Measurements from ENCODE around the gene SMC4.
A peak's percentile ranks its signal among the peaks of the same experiment; 100 is the strongest.

SMC4 gene

DNA sequence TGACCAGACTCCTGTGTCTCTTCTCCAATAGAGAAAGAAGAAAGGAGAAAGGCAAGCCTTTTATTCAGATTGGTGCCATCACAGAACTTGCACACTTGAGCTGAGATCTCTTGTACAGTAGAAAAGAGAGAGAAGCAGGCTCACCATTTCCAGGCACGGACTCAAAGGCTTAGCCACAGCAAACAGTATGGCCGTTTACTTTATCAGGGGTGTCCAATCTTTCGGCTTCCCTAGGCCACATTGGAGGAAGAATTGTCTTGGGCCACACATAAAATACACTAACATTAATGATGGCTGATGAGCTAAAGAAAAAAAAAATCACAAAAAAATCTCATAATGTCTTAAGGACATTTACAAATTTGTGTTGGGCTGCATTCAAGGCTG is 5.4 kb upstream of the SMC4 start:
- DNase-seq (ENCODE audit: low read depth in 3 of 3), result no peak

- DNase-seq (ENCODE audit: low read depth in 3 of 3), result no peak
Measured at GRCh38 chr3:160395297-160395696, 4.2 kb upstream of the SMC4 start.

- no peak for DNase-seq (ENCODE audit: low read depth in 3 of 3)
Measured at GRCh38 chr3:160398820-160399124, 678 bp upstream of the SMC4 start.

DNA sequence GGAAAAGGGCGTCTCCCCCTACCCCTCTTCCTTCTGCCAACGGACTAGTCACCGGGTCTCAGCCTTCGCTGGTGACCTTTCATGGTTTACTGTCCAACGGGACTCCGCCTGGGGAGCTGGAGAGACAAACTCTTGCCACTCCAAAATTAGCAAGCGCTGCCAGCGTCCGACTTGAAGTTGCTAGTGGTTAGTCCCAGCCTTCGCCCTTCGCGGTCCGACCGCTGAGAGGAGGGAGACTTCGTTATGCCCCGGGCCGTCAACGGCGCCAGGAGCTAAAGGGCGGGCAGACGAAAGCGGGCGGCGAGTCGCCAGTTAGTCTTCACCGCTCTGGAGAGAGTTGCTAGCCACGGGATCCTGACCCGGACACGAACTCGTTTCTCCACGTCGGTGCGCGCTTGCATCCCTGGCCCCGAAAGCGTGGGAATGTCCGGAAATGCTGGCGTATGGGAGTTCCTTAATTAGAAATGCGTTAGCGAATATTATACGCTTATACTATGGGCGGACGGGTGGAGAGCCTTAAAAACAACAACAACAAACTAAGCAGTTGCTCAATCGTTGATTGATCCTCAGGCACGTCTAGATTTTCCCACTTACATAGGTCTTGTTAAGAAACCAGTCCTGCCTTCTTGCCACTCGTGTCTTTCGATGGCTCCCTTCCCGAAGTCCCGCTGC is 716 bp downstream of the SMC4 start:
- DNase-seq (ENCODE audit: low read depth in 3 of 3), result peak in 1 of 3 experiments; percentile 9

GRCh38 chr3:160400702-160401150 is 1.3 kb downstream of the SMC4 start:
- DNase-seq (ENCODE audit: low read depth in 3 of 3), result no peak

- DNase-seq (ENCODE audit: low read depth in 3 of 3), result no peak
Measured at GRCh38 chr3:160401291-160402095, 2.0 kb downstream of the SMC4 start.

DNA sequence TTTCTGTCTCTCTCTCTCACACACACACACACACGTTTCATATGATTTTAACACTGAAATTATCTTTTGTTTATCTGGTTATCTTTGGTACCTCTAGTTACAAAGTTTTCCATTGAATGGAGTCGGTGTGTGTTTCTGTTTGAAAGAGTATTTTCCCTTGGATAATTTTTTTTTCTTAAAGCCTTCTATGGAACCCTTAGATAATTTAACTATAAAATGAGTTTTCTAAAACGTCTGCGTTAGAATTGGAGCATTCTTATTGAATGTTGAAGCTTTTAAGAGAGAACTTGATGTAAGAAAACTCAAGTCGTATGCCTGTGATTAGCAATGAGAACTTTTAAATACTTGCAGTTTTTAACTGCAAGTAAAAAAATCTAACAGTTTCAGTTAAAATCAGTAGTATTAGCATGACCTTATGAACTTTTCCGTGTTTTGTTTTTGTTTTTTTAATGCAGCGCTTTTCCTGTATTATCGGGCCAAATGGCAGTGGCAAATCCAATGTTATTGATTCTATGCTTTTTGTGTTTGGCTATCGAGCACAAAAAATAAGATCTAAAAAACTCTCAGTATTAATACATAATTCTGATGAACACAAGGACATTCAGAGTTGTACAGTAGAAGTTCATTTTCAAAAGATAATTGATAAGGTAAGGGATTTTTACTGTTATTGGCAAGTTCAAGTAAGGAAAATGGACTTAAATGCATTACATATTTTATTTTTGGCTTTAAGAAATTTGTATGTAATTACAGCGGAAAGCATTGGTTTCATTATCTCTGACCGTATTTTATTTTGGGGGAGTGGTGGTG is 3.0 kb downstream of the SMC4 start:
- no peak for DNase-seq (ENCODE audit: low read depth in 3 of 3)

DNA sequence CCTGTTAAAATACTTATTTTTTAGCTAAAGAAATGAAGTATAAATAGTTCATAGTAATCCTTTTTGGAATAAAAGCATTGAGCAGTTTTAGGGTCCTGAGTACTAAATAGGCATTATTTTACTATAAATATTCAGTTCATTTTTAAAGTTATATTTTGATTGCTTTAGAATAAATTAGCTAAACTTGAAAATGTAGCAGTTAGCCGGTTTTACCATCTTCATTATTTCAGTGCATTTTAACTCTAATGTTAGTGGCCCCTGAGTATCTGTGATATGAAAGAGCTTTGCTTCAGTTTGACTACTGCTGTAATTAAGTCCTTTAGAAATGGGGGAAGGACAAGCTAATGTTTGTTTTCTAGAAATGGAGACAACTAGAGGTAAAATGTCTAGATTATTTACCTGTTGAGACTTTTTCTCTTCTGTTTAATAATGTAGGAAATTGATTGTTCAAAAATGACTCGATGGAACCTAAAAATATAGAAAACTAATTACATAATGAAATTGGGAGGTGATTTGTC is 3.6 kb downstream of the SMC4 start:
- DNase-seq (ENCODE audit: low read depth in 3 of 3), result no peak

DNA sequence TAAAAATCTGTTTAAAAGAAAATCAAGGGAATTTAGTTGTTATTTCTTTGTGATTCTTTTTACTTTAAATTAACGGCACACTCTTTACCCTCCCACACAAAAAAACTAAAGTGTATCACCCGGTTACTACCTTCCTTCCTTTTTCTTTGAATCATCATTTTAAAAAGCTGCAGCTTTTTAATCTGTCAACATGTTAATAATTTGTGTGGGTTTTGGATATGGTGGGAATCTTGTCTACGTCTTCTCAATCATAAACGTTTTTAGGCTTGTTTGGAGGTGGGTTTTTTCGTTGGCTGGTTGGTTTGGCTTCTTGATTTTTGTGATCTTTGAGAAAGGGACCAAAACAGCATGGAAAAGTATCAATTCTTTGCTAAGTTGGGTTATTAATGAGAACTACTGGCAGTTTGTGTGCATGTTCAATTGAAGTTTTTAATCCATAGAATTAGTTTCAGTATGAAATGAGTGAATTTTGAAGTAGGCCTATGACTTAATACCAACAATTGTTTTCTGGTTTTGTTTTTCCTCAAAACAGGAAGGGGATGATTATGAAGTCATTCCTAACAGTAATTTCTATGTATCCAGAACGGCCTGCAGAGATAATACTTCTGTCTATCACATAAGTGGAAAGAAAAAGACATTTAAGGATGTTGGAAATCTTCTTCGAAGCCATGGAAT is 4.5 kb downstream of the SMC4 start:
- no peak for DNase-seq (ENCODE audit: low read depth in 3 of 3)

DNA sequence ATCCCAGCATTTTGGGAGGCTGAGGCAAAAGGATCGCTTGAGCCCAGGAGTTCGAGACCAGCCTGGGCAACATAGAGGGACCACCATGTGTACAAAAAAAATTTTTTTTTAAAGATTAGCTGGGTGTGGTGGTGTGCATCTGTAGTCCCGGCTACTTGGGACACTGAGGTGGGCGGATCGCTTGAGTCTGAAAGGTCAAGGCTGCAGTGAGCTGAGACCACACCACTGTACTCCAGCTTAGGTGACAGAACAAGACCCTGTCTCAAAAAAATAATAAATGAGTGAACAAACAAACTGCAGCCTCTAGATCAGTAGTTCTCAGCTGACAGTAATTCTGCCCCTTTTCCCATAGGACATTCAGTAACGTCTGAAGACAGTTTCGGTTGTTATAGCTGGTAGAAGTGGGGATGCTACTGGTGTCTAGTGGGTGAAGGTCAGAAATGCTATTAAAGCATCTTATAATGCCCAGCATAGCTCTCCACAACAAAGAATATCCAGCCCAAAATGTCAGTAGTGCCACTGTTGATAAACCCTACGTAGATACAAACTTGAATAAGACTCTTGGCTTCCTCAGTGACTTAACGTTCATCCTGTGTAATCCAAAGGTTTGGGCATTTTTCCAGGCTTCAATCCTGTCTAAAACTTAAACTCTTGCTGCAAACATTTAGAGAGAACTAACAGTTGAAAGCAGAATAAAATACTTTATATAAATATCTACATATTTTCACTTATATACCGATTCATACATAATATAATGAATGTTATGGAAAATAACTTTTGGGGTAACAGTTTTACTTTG is 10.6 kb downstream of the SMC4 start:
- no peak for DNase-seq (ENCODE audit: low read depth in 3 of 3)

DNA sequence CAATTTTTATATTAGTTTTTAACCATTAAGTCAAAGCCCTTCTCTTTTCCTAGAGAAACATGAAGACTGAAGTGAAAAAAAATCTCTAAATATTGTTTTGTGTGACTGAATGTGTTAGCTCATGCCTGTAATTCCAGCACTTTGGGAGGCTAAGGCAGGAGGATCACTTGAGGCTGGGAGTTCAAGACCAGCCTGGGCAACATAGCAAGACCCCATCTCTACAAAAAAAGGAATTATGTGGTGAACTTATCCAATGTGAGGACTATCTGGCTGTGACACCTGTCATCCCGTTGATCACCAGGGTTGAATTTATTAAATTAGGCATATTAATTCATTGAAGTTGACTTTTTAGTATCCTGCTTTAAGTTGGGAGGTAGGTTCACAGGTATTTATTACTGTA is 13.0 kb downstream of the SMC4 start:
- no peak for DNase-seq (ENCODE audit: low read depth in 3 of 3)

- DNase-seq (ENCODE audit: low read depth in 3 of 3), result peak; percentile 16 to 51 (median 49)
Measured at GRCh38 chr3:160413613-160414248, 14.3 kb downstream of the SMC4 start.

DNA sequence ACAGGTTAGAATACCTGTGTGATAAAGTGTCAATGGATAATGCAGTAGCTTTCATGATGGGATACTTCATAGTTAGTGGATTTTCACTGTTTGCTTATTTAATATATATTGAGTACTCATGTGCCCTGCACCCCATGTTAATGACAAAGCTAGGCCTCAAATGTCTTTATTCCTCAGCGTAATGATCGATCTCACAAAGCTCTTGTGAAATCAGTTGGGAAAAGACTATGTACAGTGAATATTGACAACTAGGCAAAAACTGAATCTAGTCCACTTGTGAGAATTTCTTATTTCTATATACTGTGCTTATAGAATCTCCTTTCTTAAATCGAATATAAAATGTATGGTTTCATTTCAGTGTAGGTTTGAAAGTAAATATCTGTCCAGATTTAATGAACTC is 17.9 kb downstream of the SMC4 start:
- no peak for DNase-seq (ENCODE audit: low read depth in 3 of 3)

GRCh38 chr3:160427832-160428424 is 28.5 kb downstream of the SMC4 start:
- no peak for DNase-seq (ENCODE audit: low read depth in 3 of 3)

DNA sequence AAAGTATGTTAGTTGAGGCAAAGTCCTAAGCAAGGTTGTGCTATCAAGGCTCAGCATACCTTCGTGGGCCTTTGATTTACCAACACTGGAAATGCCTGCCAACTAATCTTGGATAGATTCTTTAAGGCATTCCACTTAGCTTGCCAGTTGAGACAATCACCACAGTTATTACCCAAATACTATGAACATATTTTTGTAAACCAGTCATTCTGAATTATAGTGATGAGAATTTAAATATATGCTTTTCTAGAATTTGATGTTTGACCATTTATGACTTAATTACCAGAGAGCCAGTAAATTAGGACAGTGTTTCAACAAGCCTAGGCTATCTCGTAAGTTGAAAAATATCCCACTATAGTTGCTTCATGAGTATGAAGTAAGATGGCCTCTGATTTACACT is 34.6 kb downstream of the SMC4 start:
- no peak for DNase-seq (ENCODE audit: low read depth in 3 of 3)

GRCh38 chr3:160435095-160435494 is 35.6 kb downstream of the SMC4 start:
- no peak for DNase-seq (ENCODE audit: low read depth in 3 of 3)

DNA sequence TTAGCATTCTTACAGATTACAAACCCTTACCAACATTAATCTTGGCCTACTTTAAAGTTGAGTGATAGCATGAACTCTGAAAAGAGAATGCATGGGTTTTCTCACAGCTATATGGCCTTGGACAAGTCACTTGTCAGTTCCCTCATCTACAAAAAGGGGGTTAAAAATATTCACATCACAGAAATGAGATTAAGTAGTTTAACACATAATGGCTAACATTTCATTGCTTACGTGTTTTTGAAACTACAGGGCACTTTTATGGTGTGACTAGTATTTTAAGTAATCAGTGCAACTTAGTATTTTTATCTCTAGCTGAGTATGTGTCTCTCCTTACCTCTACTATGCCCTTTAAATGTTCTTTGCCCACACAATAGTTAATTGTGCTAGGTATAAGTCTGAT is 36.3 kb downstream of the SMC4 start:
- DNase-seq (ENCODE audit: low read depth in 3 of 3), result no peak

DNA sequence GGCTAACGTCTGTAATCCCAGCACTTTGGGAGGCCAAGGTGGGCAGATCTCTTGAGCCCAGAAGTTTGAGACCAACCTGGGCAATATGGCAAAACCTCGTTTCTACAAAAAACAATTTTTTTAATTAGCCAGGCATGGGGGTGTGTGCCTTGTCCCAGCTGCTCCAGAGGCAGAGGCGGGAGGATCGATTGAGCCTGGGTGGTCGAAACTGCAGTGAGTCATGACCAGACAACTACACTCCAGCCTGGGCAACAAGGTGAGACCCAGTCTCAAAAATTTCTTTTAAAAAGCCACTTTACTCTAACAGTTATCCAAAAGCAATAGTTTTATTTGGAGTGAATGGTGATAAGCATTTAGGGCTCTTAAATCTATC is 37.6 kb downstream of the SMC4 start:
- no peak for DNase-seq (ENCODE audit: low read depth in 3 of 3)

DNA sequence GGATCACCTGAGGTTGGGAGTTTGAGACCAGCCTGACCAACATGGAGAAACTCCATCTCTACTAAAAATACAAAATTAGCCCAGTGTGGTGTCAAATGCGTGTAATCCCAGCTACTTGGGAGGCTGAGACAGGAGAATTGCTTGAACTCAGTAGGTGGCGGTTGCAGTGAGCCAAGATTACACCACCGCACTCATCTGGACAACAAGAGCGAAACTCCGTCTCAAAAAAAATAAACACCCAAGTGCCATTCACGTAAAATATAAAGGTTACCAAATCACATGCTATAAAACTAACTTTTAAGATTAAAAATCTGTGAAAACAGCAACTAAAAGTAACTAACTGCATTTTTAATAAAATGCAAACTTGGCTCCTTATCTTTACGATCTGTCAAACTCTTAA is 41.2 kb downstream of the SMC4 start:
- DNase-seq (ENCODE audit: low read depth in 3 of 3), result no peak

DNA sequence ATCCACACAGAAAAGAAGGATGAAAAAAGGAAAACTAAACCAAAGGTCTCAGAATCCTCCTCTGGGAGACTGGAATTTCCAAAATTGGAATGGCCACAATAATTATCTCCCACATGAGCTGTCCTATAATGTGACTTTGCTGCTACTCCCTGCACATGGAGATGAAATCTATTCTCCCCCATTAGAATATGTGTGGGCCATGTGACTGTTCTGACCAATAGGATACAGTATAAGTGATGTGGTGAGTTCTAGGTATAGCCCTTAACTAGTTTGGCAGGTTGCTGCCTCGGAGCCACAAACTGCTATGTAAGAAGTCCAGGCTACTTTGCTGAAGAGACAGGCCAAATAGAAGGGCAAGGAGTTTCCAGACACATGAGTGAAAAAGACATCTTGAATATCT is 45.0 kb downstream of the SMC4 start:
- DNase-seq (ENCODE audit: low read depth in 3 of 3), result no peak

Measured in stimulated activated CD4-positive, alpha-beta T cell treated with anti-CD3 and anti-CD28 coated beads, TNF-alpha, amount 100 ng/mL, for 4 hours (primary cell).